Left kidney (tissue), 2 donors: ENCODE measurements around the gene NPFFR1. TPM values are rescaled to one million over a fixed set of nuclear protein-coding genes. Genes with fewer than 3 reads are reported as not detected.
"Not testable (repeated sequence)": the region's sequence is repeated elsewhere in the genome, so short reads cannot be mapped to it uniquely, and the experiment has no call there.

ENCODE experiments used
- DNase-seq: peaks from one replicate; pipeline ENCODE4 v3.0.0-alpha.2; 2013
- polyA plus RNA-seq: library from polyadenylated mRNA; unstranded; fragments of 120-200 nt; gene quantifications from one replicate; pipeline ENCODE4 v1.2.1, GENCODE V29; 2013; ENCODE audit not compliant: insufficient read length

NPFFR1 gene
- polyA plus RNA-seq, 1 donor = 0.15 TPM

- DNase-seq = no peak
Observed at GRCh38 chr10:70285476-70285831, 1.6 kb upstream of the NPFFR1 start.

GRCh38 chr10:70284542-70285475 lies 1.0 kb upstream of the NPFFR1 start:
- DNase-seq = no peak

- no peak for DNase-seq
Observed at GRCh38 chr10:70283071-70283444, 746 bp downstream of the NPFFR1 start.

GRCh38 chr10:70281609-70282008 lies 2.2 kb downstream of the NPFFR1 start:
- no peak for DNase-seq

GRCh38 chr10:70280099-70280498 lies 3.7 kb downstream of the NPFFR1 start:
- no peak for DNase-seq

- DNase-seq = no peak
Observed at GRCh38 chr10:70277396-70278030, 6.3 kb downstream of the NPFFR1 start.

- DNase-seq = no peak
Observed at GRCh38 chr10:70274643-70275042, 9.2 kb downstream of the NPFFR1 start.

GRCh38 chr10:70272925-70273316 lies 10.9 kb downstream of the NPFFR1 start:
- DNase-seq = no peak

GRCh38 chr10:70271996-70272924 lies 11.5 kb downstream of the NPFFR1 start:
- no peak for DNase-seq

- no peak for DNase-seq
Observed at GRCh38 chr10:70270952-70271351, 12.9 kb downstream of the NPFFR1 start.

- no peak for DNase-seq
Observed at GRCh38 chr10:70269741-70270140, 14.1 kb downstream of the NPFFR1 start.

- no peak for DNase-seq
Observed at GRCh38 chr10:70268376-70268775, 15.4 kb downstream of the NPFFR1 start.

- no peak for DNase-seq
Observed at GRCh38 chr10:70267161-70267933, 16.5 kb downstream of the NPFFR1 start.

- no peak for DNase-seq
Observed at GRCh38 chr10:70266701-70267100, 17.1 kb downstream of the NPFFR1 start.

- DNase-seq = no peak
Observed at GRCh38 chr10:70266056-70266455, 17.7 kb downstream of the NPFFR1 start.

- peak; percentile 15 for DNase-seq
Observed at GRCh38 chr10:70265032-70265689, 18.6 kb downstream of the NPFFR1 start.

GRCh38 chr10:70260734-70261133 lies 23.1 kb downstream of the NPFFR1 start:
- no peak for DNase-seq

GRCh38 chr10:70260259-70260658 lies 23.5 kb downstream of the NPFFR1 start:
- no peak for DNase-seq

- no peak for DNase-seq
Observed at GRCh38 chr10:70258216-70258615, 25.6 kb downstream of the NPFFR1 start.

GRCh38 chr10:70257816-70258215 lies 26.0 kb downstream of the NPFFR1 start:
- not testable (repeated sequence) for DNase-seq

- no peak for DNase-seq
Observed at GRCh38 chr10:70256463-70256862, 27.3 kb downstream of the NPFFR1 start.
